HepG2 (cell line): Measurements from ENCODE around the gene SPCS1. TPM values are rescaled to one million over a fixed set of nuclear protein-coding genes. Genes with fewer than 3 reads are reported as not detected.
A peak's percentile ranks its signal among the peaks of the same experiment; 100 is the strongest.

Experiments used
- ARNTL ChIP-seq: sonication (generic); formaldehyde crosslinking; IDR thresholded peaks from 2 replicates; pipeline ENCODE4 v1.4.0; 2020; ENCODE audit warnings: mild to moderate bottlenecking, missing genetic modification reagents
- CENPT ChIP-seq: sonication (generic); formaldehyde crosslinking; IDR thresholded peaks from 2 replicates; pipeline ENCODE4 v1.8.0; 2022; ENCODE audit warnings: low read depth, mild to moderate bottlenecking, moderate library complexity, missing genetic modification reagents
- CTCF ChIP-seq: sonication (generic); formaldehyde crosslinking; IDR thresholded peaks from 2 replicates; pipeline ENCODE4 v1.5.0; 2020; ENCODE audit warnings: mild to moderate bottlenecking, missing genetic modification reagents, moderate library complexity
- ETV5 ChIP-seq: IDR thresholded peaks from 2 replicates; pipeline ENCODE4 v1.6.1; 2018; ENCODE audit warnings: missing biosample characterization, missing genetic modification reagents, inconsistent platforms, borderline replicate concordance
- FOXJ3 ChIP-seq: sonication (generic); formaldehyde crosslinking; IDR thresholded peaks from 2 replicates; pipeline ENCODE4 v1.4.0; 2020; ENCODE audit warnings: missing genetic modification reagents, mild to moderate bottlenecking, borderline replicate concordance
- FOXK2 ChIP-seq: fragments of 450-650 bp; IDR thresholded peaks from 2 replicates; pipeline ENCODE4 v1.6.1; 2016
- GATAD2A ChIP-seq: IDR thresholded peaks from 2 replicates; pipeline ENCODE4 v1.6.1; 2016
- HNF4G ChIP-seq, 2 experiments: sonication (generic) in 1 of 2; formaldehyde crosslinking in 1 of 2; IDR thresholded peaks; 2 replicates each; pipeline versions ENCODE4 v1.4.0 to v1.6.1; 2011 to 2020; ENCODE audit warnings: borderline replicate concordance in 2 of 2, low read depth in 2 of 2, mild to moderate bottlenecking in 2 of 2, low read length in 1 of 2, missing genetic modification reagents in 1 of 2, moderate library complexity in 1 of 2
- IKZF5 ChIP-seq: IDR thresholded peaks from 2 replicates; pipeline ENCODE4 v1.6.1; 2018; ENCODE audit warnings: missing genetic modification reagents, mild to moderate bottlenecking, missing compliant biosample characterization
- KDM6A ChIP-seq: IDR thresholded peaks from 2 replicates; pipeline ENCODE4 v1.6.1; 2016; ENCODE audit warnings: low read depth
- PATZ1 ChIP-seq: sonication (generic); formaldehyde crosslinking; IDR thresholded peaks from 2 replicates; pipeline ENCODE4 v1.4.0; 2020; ENCODE audit warnings: missing genetic modification reagents
- PHF21A ChIP-seq: sonication (generic); formaldehyde crosslinking; IDR thresholded peaks from 2 replicates; pipeline ENCODE4 v1.5.0; 2020; ENCODE audit warnings: mild to moderate bottlenecking, missing genetic modification reagents
- SOX6 ChIP-seq, 2 experiments: fragments of 450-650 bp in 1 of 2; sonication (generic) in 1 of 2; formaldehyde crosslinking in 1 of 2; IDR thresholded peaks; 2 replicates each; pipeline versions ENCODE4 v1.4.0 to v1.6.1; 2017 to 2020; ENCODE audit warnings: antibody characterized with exemption in 1 of 2, mild to moderate bottlenecking in 1 of 2, missing genetic modification reagents in 1 of 2
- SRSF1 ChIP-seq: fragments of 200-400 bp; formaldehyde crosslinking; optimal IDR thresholded peaks from 2 replicates; pipeline ENCODE3; 2017; ENCODE audit warnings: mild to moderate bottlenecking, low read depth, low read length, moderate library complexity
- TFE3 ChIP-seq: IDR thresholded peaks from 2 replicates; pipeline ENCODE4 v1.6.1; 2016
- WIZ ChIP-seq: sonication (generic); formaldehyde crosslinking; IDR thresholded peaks from 2 replicates; pipeline ENCODE4 v1.5.1; 2020; ENCODE audit warnings: mild to moderate bottlenecking, missing genetic modification reagents
- XRCC5 ChIP-seq: fragments of 200-400 bp; formaldehyde crosslinking; optimal IDR thresholded peaks from 2 replicates; pipeline ENCODE3; 2017; ENCODE audit warnings: mild to moderate bottlenecking, low read length
- ZKSCAN8 ChIP-seq: IDR thresholded peaks from 2 replicates; pipeline ENCODE4 v1.6.1; 2016; ENCODE audit warnings: borderline replicate concordance, missing genetic modification reagents, missing compliant biosample characterization
- ZMYM4 ChIP-seq: sonication (generic); formaldehyde crosslinking; IDR thresholded peaks from 2 replicates; pipeline ENCODE4 v1.8.1; 2023; ENCODE audit warnings: mild to moderate bottlenecking, missing genetic modification reagents
- ZNF414 ChIP-seq: sonication (generic); formaldehyde crosslinking; IDR thresholded peaks from 2 replicates; pipeline ENCODE4 v1.5.0; 2020; ENCODE audit warnings: missing genetic modification reagents
- ZNF782 ChIP-seq: sonication (generic); formaldehyde crosslinking; IDR thresholded peaks from 2 replicates; pipeline ENCODE4 v1.4.0; 2020; ENCODE audit warnings: missing genetic modification reagents, mild to moderate bottlenecking, borderline replicate concordance
- ZNF878 ChIP-seq: sonication (generic); formaldehyde crosslinking; IDR thresholded peaks from 2 replicates; pipeline ENCODE4 v1.8.1; 2023; ENCODE audit warnings: mild to moderate bottlenecking, missing genetic modification reagents, moderate library complexity
- ZSCAN9 ChIP-seq: IDR thresholded peaks from 2 replicates; pipeline ENCODE4 v1.6.1; 2016; ENCODE audit warnings: borderline replicate concordance
- polyA plus RNA-seq, 8 experiments: library from polyadenylated mRNA; depleted of rRNA in 3 of 8; stranded (reverse) in 7 of 8; unstranded in 1 of 8; fragments of >200 nt; fragmentation: Illumina TruSeq in 4 of 8; extraction: Trizol in 4 of 8; gene quantifications; 2 replicates each; pipeline versions ENCODE4 v1.2.1 to v1.2.3, GENCODE V29; 2011 to 2016; ENCODE audit warnings: low read depth in 4 of 8, missing spikeins in 1 of 8, mixed read lengths in 1 of 8; ENCODE audit not compliant: insufficient read depth in 1 of 8
- total RNA-seq, 5 experiments: library from RNA; depleted of rRNA; stranded (reverse); fragments of >200 nt; fragmentation: Illumina TruSeq; extraction: Trizol; gene quantifications; 2 replicates each; pipeline ENCODE4 v1.2.3, GENCODE V29; 2016; ENCODE audit warnings: low read depth in 1 of 5

SPCS1 gene
- total and polyA plus RNA-seq, 2 of the 13 experiments (the other 11 are each of a cell fraction or from before 2014, with no cell fraction given) = 84.6 to 120 TPM

- peak; percentile 60; the same call in 1 of the 2 replicates for TF ChIP-seq IKZF5 (CRISPR knock-in tag)
- TF ChIP-seq WIZ (CRISPR knock-in tag) = no peak
- TF ChIP-seq GATAD2A = peak; percentile 89
- TF ChIP-seq ZMYM4 (CRISPR knock-in tag) = peak; percentile 51; the same call in 1 of the 2 replicates
- TF ChIP-seq ZNF414 = 0 out of 2 replicates have a peak, but pooled peaks have one; percentile 53
- TF ChIP-seq XRCC5 = peak; percentile 34
- TF ChIP-seq CTCF (CRISPR knock-in tag) = peak; percentile 79
- peak; percentile 72; the same call in 1 of the 2 replicates for TF ChIP-seq ZKSCAN8 (CRISPR knock-in tag)
- peak; percentile 71 for TF ChIP-seq KDM6A (CRISPR knock-in tag)
- peak; percentile 20; the same call in 1 of the 2 replicates for TF ChIP-seq ETV5 (CRISPR knock-in tag)
- peak; percentile 42; the same call in 1 of the 2 replicates for TF ChIP-seq ZNF782
- TF ChIP-seq FOXK2 = peak; percentile 43
- 0 out of 2 replicates have a peak, but pooled peaks have one; percentile 36 for TF ChIP-seq ARNTL (CRISPR knock-in tag)
- peak; percentile 47; the same call in 1 of the 2 replicates for TF ChIP-seq ZSCAN9 (CRISPR knock-in tag)
- TF ChIP-seq TFE3 (CRISPR knock-in tag) = peak; percentile 75
- peak; percentile 64; the same call in 1 of the 2 replicates for TF ChIP-seq HNF4G (IDR thresholded peaks at IDR 0.05; ENCODE audit: borderline replicate concordance, low read depth, low read length)
- TF ChIP-seq HNF4G (CRISPR knock-in tag; IDR thresholded peaks at IDR 0.05; ENCODE audit: borderline replicate concordance, low read depth) = no peak
- 0 out of 2 replicates have a peak, but pooled peaks have one; percentile 20 for TF ChIP-seq ZNF878 (CRISPR knock-in tag)
- TF ChIP-seq PATZ1 (CRISPR knock-in tag) = peak; percentile 67
- TF ChIP-seq SOX6 (IDR thresholded peaks at IDR 0.05) = no peak
- peak; percentile 43; the same call in 1 of the 2 replicates for TF ChIP-seq SOX6 (CRISPR knock-in tag; IDR thresholded peaks at IDR 0.05)
- no peak for TF ChIP-seq SRSF1
- 0 out of 2 replicates have a peak, but pooled peaks have one; percentile 14 for TF ChIP-seq FOXJ3 (CRISPR knock-in tag)
- TF ChIP-seq CENPT = no peak
- TF ChIP-seq PHF21A (CRISPR knock-in tag) = peak; percentile 45; the same call in 1 of the 2 replicates
Observed at GRCh38 chr3:52682016-52682415, 23.9 kb upstream of the SPCS1 start (continued).
